Fibroblast of lung (primary cell): ENCODE results near the gene HNRNPM.

Experiments
- CTCF ChIP-seq, 2 donors: IDR thresholded peaks in 1 of 2; conservative IDR thresholded peaks in 1 of 2; 1 replicate in 1 of 2; 2 replicates in 1 of 2; pipeline ENCODE4 v1.5.1; 2011 to 2012; ENCODE audit warnings: low read length in 2 of 2, control low read depth in 1 of 2, inconsistent platforms in 1 of 2, low read depth in 1 of 2, mild to moderate bottlenecking in 1 of 2
- EZH2 ChIP-seq: IDR thresholded peaks from 2 replicates; pipeline ENCODE4 v1.5.1; 2012; ENCODE audit warnings: low read length, control low read depth, mild to moderate bottlenecking; ENCODE audit errors: missing control alignments

- TF ChIP-seq CTCF (conservative IDR thresholded peaks at IDR 0.05 in 1 of 2, IDR thresholded peaks at IDR 0.05 in 1 of 2; ENCODE audit: low read depth in 1 of 2, low read length in 2 of 2) (no peak), EZH2 (no peak)
These were observed 13.6 kb downstream of the HNRNPM start for GRCh38 chr19:8458380-8458779.
